Neural cell (in vitro differentiated cells): ENCODE data around the gene SDK2.

Experiments used
- CTCF ChIP-seq: fragments of 450-650 bp; IDR thresholded peaks from 2 replicates; pipeline ENCODE4 v1.5.1; 2014; ENCODE audit warnings: antibody characterized with exemption, mild to moderate bottlenecking, moderate library complexity; ENCODE audit not compliant: poor library complexity, severe bottlenecking
- EP300 ChIP-seq: fragments of 450-650 bp; conservative IDR thresholded peaks from 2 replicates; pipeline ENCODE4 v1.6.1; 2014; ENCODE audit warnings: antibody characterized with exemption, mild to moderate bottlenecking, moderate library complexity; ENCODE audit not compliant: poor library complexity, severe bottlenecking
- EZH2 ChIP-seq: fragments of 200-600, 300-800 bp; shearing (Covaris generic), sonication (generic); IDR thresholded peaks from 2 replicates; pipeline ENCODE4 v1.6.1; 2014; ENCODE audit warnings: antibody characterized with exemption, low read length, borderline replicate concordance, mild to moderate bottlenecking; ENCODE audit not compliant: insufficient read depth, poor library complexity, severe bottlenecking
- MXI1 ChIP-seq: fragments of 450-650 bp; conservative IDR thresholded peaks from 2 replicates; pipeline ENCODE4 v1.6.1; 2014; ENCODE audit warnings: antibody characterized with exemption, mild to moderate bottlenecking; ENCODE audit not compliant: poor library complexity, severe bottlenecking
- POLR2AphosphoS5 ChIP-seq: IDR thresholded peaks from 2 replicates; pipeline ENCODE4 v1.6.1; 2012
- RAD21 ChIP-seq: fragments of 450-650 bp; conservative IDR thresholded peaks from 2 replicates; pipeline ENCODE4 v1.6.1; 2014; ENCODE audit warnings: antibody characterized with exemption, mild to moderate bottlenecking, moderate library complexity
- REST ChIP-seq: IDR thresholded peaks from 2 replicates; pipeline ENCODE4 v1.6.1; 2012; ENCODE audit warnings: borderline replicate concordance
- SMC3 ChIP-seq: fragments of 450-650 bp; conservative IDR thresholded peaks from 2 replicates; pipeline ENCODE4 v1.6.1; 2014; ENCODE audit warnings: antibody characterized with exemption, mild to moderate bottlenecking, moderate library complexity; ENCODE audit not compliant: poor library complexity
- TAF1 ChIP-seq: IDR thresholded peaks from 2 replicates; pipeline ENCODE4 v1.6.1; 2012; ENCODE audit warnings: low read depth

DNA sequence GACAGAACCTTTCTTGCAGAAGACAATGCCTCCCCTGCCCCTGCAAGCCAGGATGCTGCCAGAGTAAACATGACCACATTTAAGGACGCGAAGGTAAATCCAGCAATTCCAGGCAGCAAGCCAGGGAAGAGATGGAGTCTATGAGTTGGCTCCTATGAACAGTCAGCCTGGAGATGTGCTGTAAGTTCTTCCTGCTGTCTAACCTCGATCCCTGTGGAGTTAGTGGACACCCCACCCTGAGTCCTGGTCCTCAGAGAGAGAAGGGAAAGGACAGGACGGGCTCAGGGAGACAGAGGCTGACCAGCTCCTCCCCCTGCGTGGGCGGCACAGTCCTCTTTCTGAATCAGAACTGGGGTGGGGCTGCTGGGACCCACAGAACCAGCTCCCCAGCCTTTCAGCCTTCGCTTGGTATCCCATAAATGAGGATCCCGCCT, 357.4 kb downstream of the SDK2 start:
- no peak for TF ChIP-seq REST
- TF ChIP-seq CTCF = no peak
- TF ChIP-seq RAD21 = no peak
- TF ChIP-seq EZH2 = no peak
- TF ChIP-seq TAF1 = no peak
- TF ChIP-seq SMC3 = no peak
- TF ChIP-seq POLR2AphosphoS5 = no peak
- no peak for TF ChIP-seq EP300
- TF ChIP-seq MXI1 = no peak
